22Rv1 (cell line): ENCODE measurements around the gene CPSF4L.

Source experiments
- CTCF ChIP-seq: fragments of 450-650 bp; IDR thresholded peaks from 2 replicates; pipeline ENCODE4 v1.5.1; 2017; ENCODE audit warnings: mild to moderate bottlenecking
- ZFX ChIP-seq: fragments of 450-650 bp; IDR thresholded peaks from 2 replicates; pipeline ENCODE4 v1.6.1; 2017; ENCODE audit warnings: antibody characterized with exemption, borderline replicate concordance

GRCh38 chr17:73250851-73251640, 10.6 kb downstream of the CPSF4L start:
- no peak for TF ChIP-seq CTCF
- no peak for TF ChIP-seq ZFX
